ENCODE results near the gene F2R. TPM values are rescaled to one million over a fixed set of nuclear protein-coding genes. Genes with fewer than 3 reads are reported as not detected.
"Not testable (repeated sequence)": the region's sequence is repeated elsewhere in the genome, so short reads cannot be mapped to it uniquely, and the experiment has no call there.

Gene F2R
- total RNA-seq, 2 experiments from 2014 or later, result 7.5 to 7.9 TPM

GRCh38 chr5:76763136-76763535 lies 47.2 kb downstream of the F2R start:
- POLR2A ChIA-PET, result no interaction called here
- ATAC-seq, result peak; percentile 72
- Mint-ChIP-seq H3K4me1 (ENCODE audit: low read depth) (peaks cover 10% of the 10 kb centered on the region), H3K36me3 (ENCODE audit: low read depth) (peaks cover 9% of the 10 kb centered on the region), H3K9me3 (ENCODE audit: insufficient read depth) (peaks cover 15% of the 10 kb centered on the region), H3K4me3 (no peak overlapping the region), H3K27me3 (ENCODE audit: low read depth) (peaks cover 5% of the 10 kb centered on the region), H3K27ac (peak overlapping the region; percentile 51)
- peak; percentile 53 for DNase-seq
- CTCF ChIA-PET, result interaction anchor here (2.0 kb wide), 1 partner anchor 11 kb away, joined by 9 read pairs; no protein-coding TSS in a partner anchor

- ATAC-seq (no peak), DNase-seq (no peak)
- H3K36me3 Mint-ChIP-seq (ENCODE audit: low read depth), result peaks cover 9% of the 10 kb centered on the region
- ChIA-PET POLR2A (no interaction called here), CTCF (no interaction called here)
- peaks cover 3% of the 10 kb centered on the region for H3K27me3 Mint-ChIP-seq (ENCODE audit: low read depth)
- H3K27ac Mint-ChIP-seq, result no peak overlapping the region
- H3K9me3 Mint-ChIP-seq (ENCODE audit: insufficient read depth), result peaks cover 15% of the 10 kb centered on the region
- H3K4me3 Mint-ChIP-seq, result no peak overlapping the region
- peaks cover 10% of the 10 kb centered on the region for H3K4me1 Mint-ChIP-seq (ENCODE audit: low read depth)
These were observed 48.4 kb downstream of the F2R start for GRCh38 chr5:76764374-76764773.

DNA sequence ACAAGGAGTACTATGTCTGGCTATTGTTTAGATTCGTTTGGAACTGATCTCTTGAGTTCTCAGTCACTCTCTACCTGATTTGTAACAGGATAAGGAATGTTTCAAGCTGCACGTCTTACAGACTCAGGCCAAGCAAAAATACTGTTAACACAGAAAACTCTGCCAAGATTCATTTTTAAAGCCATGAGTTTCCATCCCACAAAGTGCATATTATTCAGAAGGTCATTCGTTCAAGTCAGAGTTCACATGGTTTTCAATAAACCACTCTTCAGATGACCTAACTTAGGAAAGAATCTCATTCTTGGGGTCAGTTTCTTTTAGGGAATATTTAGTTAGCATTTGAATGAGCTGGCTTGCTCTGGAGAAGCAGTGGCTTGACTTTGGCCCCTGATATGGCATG lies 49.3 kb downstream of the F2R start:
- CTCF ChIA-PET, result interaction anchor here (0.6 to 0.8 kb wide), 2 partner anchors 9 to 12 kb away, joined by 3 to 4 read pairs; no protein-coding TSS in a partner anchor

DNA sequence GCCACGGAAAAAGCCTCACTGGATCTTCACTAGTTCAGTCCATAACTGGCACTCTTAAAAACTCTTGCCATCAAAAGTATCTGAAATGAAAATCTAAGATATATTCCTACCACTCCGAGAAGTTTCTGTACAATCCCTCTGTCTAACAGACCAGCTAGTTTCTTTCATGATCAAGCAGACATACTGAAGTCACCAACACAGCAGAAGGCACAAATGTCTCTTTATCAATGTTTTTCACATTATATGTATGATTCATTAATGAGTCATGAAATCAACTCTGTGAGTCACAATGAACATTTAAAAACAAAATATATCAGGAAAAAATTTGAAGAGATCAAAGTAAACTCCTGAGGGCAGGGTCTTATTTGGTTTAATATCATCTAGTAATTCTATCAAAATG lies 50.8 kb downstream of the F2R start:
- ChIA-PET CTCF (no interaction called here), POLR2A (interaction anchor here (0.9 kb wide), 1 partner anchor 49 kb away, joined by 3 read pairs; no protein-coding TSS in a partner anchor)
- ATAC-seq (no peak), DNase-seq (no peak)
- H3K9me3 Mint-ChIP-seq (ENCODE audit: insufficient read depth), result peaks cover 15% of the 10 kb centered on the region
- H3K4me3 Mint-ChIP-seq, result no peak overlapping the region
- peaks cover 10% of the 10 kb centered on the region for H3K4me1 Mint-ChIP-seq (ENCODE audit: low read depth)
- peaks cover 9% of the 10 kb centered on the region for H3K36me3 Mint-ChIP-seq (ENCODE audit: low read depth)
- H3K27ac Mint-ChIP-seq, result no peak overlapping the region
- H3K27me3 Mint-ChIP-seq (ENCODE audit: low read depth), result no peaks in the 10 kb centered on the region

More for the DNA sequence above, 49.3 kb downstream of the F2R start:
- no peak overlapping the region for H3K4me3 Mint-ChIP-seq
- POLR2A ChIA-PET, result interaction anchor here (0.7 kb wide), 1 partner anchor 60 kb away, joined by 3 read pairs; no protein-coding TSS in a partner anchor
- peaks cover 10% of the 10 kb centered on the region for H3K4me1 Mint-ChIP-seq (ENCODE audit: low read depth)
- no peak overlapping the region for H3K27ac Mint-ChIP-seq
- H3K36me3 Mint-ChIP-seq (ENCODE audit: low read depth), result peaks cover 9% of the 10 kb centered on the region
- no peak for ATAC-seq
- H3K27me3 Mint-ChIP-seq (ENCODE audit: low read depth), result peaks cover 3% of the 10 kb centered on the region
- DNase-seq, result no peak
- H3K9me3 Mint-ChIP-seq (ENCODE audit: insufficient read depth), result peaks cover 15% of the 10 kb centered on the region

GRCh38 chr5:76771041-76771440 lies 55.1 kb downstream of the F2R start:
- H3K27ac Mint-ChIP-seq; H3K36me3 Mint-ChIP-seq (ENCODE audit: low read depth); H3K4me1 Mint-ChIP-seq (ENCODE audit: low read depth); CTCF ChIA-PET; H3K4me3 Mint-ChIP-seq; DNase-seq; H3K27me3 Mint-ChIP-seq (ENCODE audit: low read depth); H3K9me3 Mint-ChIP-seq (ENCODE audit: insufficient read depth); ATAC-seq; POLR2A ChIA-PET: not testable (repeated sequence)

DNA sequence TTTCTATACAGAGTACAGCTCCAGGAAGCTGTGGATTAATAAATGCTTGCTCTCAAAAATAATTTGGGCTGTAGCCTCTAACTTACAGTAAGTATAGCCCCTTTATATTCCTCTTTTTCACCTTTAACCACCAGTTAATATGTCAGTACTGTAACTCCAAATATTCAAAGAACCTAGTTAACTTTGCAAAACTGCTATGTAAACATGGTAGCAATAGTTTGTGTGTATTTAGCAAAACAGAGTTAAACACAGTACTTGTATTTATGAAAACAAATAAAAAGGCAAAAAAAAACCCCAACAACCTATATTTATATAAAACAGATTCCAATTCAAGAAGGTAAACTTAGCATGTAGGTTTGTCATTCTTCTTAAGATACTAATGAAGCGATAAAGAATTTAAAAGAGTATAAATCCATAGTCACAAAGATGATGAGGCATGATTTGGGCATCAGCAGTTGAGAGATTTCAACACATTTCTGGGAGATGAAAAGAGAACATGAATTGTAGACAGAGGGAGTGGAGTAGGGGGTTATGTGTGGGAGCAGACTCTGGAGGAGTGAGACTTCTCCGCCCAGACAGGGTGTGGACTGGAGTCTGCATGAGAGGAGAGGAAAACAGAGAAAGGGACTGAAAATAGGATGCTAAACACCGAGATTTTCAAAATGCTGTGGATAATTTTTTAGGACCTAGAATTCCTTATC lies 55.9 kb downstream of the F2R start:
- CTCF ChIA-PET, result interaction anchor here (4.9 kb wide), 1 partner anchor 173 kb away, joined by 110 read pairs; no protein-coding TSS in a partner anchor
- H3K4me1 Mint-ChIP-seq (ENCODE audit: low read depth), result peaks cover 4% of the 10 kb centered on the region

DNA sequence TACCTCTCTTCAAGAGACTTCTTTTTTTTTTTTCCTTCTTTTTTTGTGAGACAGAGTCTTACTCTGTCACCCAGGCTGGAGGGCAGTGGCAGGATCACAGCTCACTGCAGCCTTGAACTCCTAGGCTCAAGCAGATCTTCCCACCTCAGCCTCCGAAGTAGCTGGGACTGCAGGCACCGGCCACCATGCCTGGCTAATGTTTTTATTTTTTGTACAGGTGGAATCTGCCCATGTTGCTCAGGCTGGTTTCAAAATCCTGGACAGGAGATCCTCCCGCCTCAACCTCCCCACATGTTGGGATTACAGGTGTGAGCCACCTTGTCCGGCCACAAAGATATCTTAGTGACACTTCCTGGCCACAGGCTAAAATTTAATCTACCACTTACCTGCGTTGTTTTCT lies 60.0 kb downstream of the F2R start:
- no peak overlapping the region for H3K4me3 Mint-ChIP-seq
- ATAC-seq, result no peak
- H3K9me3 Mint-ChIP-seq (ENCODE audit: insufficient read depth), result no peaks in the 10 kb centered on the region
- DNase-seq, result no peak
- H3K4me1 Mint-ChIP-seq (ENCODE audit: low read depth), result peaks cover 4% of the 10 kb centered on the region
- CTCF ChIA-PET, result interaction anchor here (0.7 to 4.9 kb wide), 6 partner anchors 28 to 194 kb away, joined by 4 to 110 read pairs (median 20); no protein-coding TSS in a partner anchor
- peak overlapping the region; percentile 34 for H3K27ac Mint-ChIP-seq
- H3K36me3 Mint-ChIP-seq (ENCODE audit: low read depth), result no peaks in the 10 kb centered on the region
- no peaks in the 10 kb centered on the region for H3K27me3 Mint-ChIP-seq (ENCODE audit: low read depth)
- POLR2A ChIA-PET, result no interaction called here

More for the DNA sequence above, 55.9 kb downstream of the F2R start:
- H3K27ac Mint-ChIP-seq, result no peak overlapping the region
- POLR2A ChIA-PET, result no interaction called here
- DNase-seq (no peak), ATAC-seq (no peak)
- H3K27me3 Mint-ChIP-seq (ENCODE audit: low read depth), result no peaks in the 10 kb centered on the region
- H3K4me3 Mint-ChIP-seq, result no peak overlapping the region
- H3K9me3 Mint-ChIP-seq (ENCODE audit: insufficient read depth), result no peaks in the 10 kb centered on the region
- H3K36me3 Mint-ChIP-seq (ENCODE audit: low read depth), result no peaks in the 10 kb centered on the region

GRCh38 chr5:76776391-76776790 lies 60.5 kb downstream of the F2R start:
- peaks cover 4% of the 10 kb centered on the region for H3K4me1 Mint-ChIP-seq (ENCODE audit: low read depth)
- POLR2A ChIA-PET, result no interaction called here
- H3K9me3 Mint-ChIP-seq (ENCODE audit: insufficient read depth), result no peaks in the 10 kb centered on the region
- no peak overlapping the region for H3K27ac Mint-ChIP-seq
- no peaks in the 10 kb centered on the region for H3K27me3 Mint-ChIP-seq (ENCODE audit: low read depth)
- ATAC-seq (no peak), DNase-seq (no peak)
- no peaks in the 10 kb centered on the region for H3K36me3 Mint-ChIP-seq (ENCODE audit: low read depth)
- H3K4me3 Mint-ChIP-seq, result no peak overlapping the region
- CTCF ChIA-PET, result interaction anchor here (0.7 to 4.9 kb wide), 2 partner anchors 62 to 178 kb away, joined by 4 to 110 read pairs; no protein-coding TSS in a partner anchor

GRCh38 chr5:76780616-76781015 lies 64.7 kb downstream of the F2R start:
- H3K36me3 Mint-ChIP-seq (ENCODE audit: low read depth); DNase-seq; H3K4me3 Mint-ChIP-seq; H3K27me3 Mint-ChIP-seq (ENCODE audit: low read depth); H3K9me3 Mint-ChIP-seq (ENCODE audit: insufficient read depth); ATAC-seq; H3K27ac Mint-ChIP-seq; CTCF ChIA-PET; POLR2A ChIA-PET; H3K4me1 Mint-ChIP-seq (ENCODE audit: low read depth): not testable (repeated sequence)

GRCh38 chr5:76781775-76782174 lies 65.8 kb downstream of the F2R start:
- H3K36me3 Mint-ChIP-seq (ENCODE audit: low read depth), result no peaks in the 10 kb centered on the region
- H3K9me3 Mint-ChIP-seq (ENCODE audit: insufficient read depth), result no peaks in the 10 kb centered on the region
- POLR2A ChIA-PET, result no interaction called here
- ATAC-seq (no peak), DNase-seq (no peak)
- H3K4me1 Mint-ChIP-seq (ENCODE audit: low read depth), result no peaks in the 10 kb centered on the region
- peaks cover 2% of the 10 kb centered on the region for H3K27me3 Mint-ChIP-seq (ENCODE audit: low read depth)
- H3K27ac Mint-ChIP-seq, result no peak overlapping the region
- no peak overlapping the region for H3K4me3 Mint-ChIP-seq
- CTCF ChIA-PET, result no interaction called here

DNA sequence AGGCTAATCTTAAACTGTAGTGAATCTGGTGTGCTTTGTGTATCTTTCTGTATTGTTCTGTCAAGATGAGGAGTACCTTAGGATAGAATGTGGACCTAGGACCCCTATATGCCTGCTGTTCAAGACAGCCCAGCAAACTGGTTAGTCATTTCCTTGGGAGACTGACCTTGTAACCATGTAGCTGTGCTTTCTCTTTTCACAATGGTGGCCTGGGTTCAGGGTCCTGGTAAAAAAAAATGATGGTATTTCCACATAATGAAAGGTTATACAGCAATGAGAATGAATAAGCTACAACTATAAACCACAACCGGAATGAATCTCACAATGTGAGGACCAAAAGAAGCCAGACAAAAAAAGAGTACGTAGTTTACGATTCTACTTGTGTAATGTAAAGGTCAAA lies 66.5 kb downstream of the F2R start:
- H3K36me3 Mint-ChIP-seq (ENCODE audit: low read depth), result no peaks in the 10 kb centered on the region
- H3K9me3 Mint-ChIP-seq (ENCODE audit: insufficient read depth), result no peaks in the 10 kb centered on the region
- peaks cover 2% of the 10 kb centered on the region for H3K27me3 Mint-ChIP-seq (ENCODE audit: low read depth)
- ATAC-seq (no peak), DNase-seq (no peak)
- H3K4me3 Mint-ChIP-seq, result no peak overlapping the region
- ChIA-PET POLR2A (no interaction called here), CTCF (interaction anchor here (1.9 kb wide), 1 partner anchor 8 kb away, joined by 18 read pairs; no protein-coding TSS in a partner anchor)
- H3K27ac Mint-ChIP-seq, result no peak overlapping the region
- H3K4me1 Mint-ChIP-seq (ENCODE audit: low read depth), result no peaks in the 10 kb centered on the region

All from activated CD8-positive, alpha-beta T cell treated with anti-CD3 and anti-CD28 coated beads, Interleukin-2, amount 10 ng/mL, durations not matched to agents 7 days and 5 days (primary cell).